Stomach smooth muscle (tissue), 2 donors: ENCODE data around the gene CCN2.
"Not testable (repeated sequence)": the region's sequence is repeated elsewhere in the genome, so short reads cannot be mapped to it uniquely, and the experiment has no call there.

Experiments
- H3K27ac ChIP-seq: one replicate; pipeline ENCODE4 v1.7.0; 2013; ENCODE audit warnings: mild to moderate bottlenecking, low read length, inconsistent platforms
- H3K27me3 ChIP-seq, 2 donors: one replicate each; pipeline ENCODE4 v1.7.0; 2013; ENCODE audit warnings: low read length in 2 of 2; ENCODE audit not compliant: insufficient read depth in 2 of 2, control insufficient read depth in 1 of 2
- H3K36me3 ChIP-seq, 2 donors: one replicate each; pipeline ENCODE4 v1.7.0; 2013; ENCODE audit warnings: low read length in 2 of 2; ENCODE audit not compliant: control insufficient read depth in 2 of 2, insufficient read depth in 2 of 2
- H3K4me1 ChIP-seq: one replicate; pipeline ENCODE4 v1.7.0; 2013; ENCODE audit warnings: low read length; ENCODE audit not compliant: control insufficient read depth, insufficient read depth
- H3K4me3 ChIP-seq, 2 donors: one replicate each; pipeline ENCODE4 v1.7.0; 2013; ENCODE audit warnings: low read length in 2 of 2
- H3K9ac ChIP-seq, 2 donors: one replicate each; pipeline ENCODE4 v1.7.0; 2013; ENCODE audit warnings: low read length in 2 of 2, mild to moderate bottlenecking in 1 of 2
- H3K9me3 ChIP-seq, 2 donors: one replicate each; pipeline ENCODE4 v1.7.0; 2013; ENCODE audit warnings: low read length in 2 of 2; ENCODE audit not compliant: control insufficient read depth in 2 of 2
- donor health status: healthy.
- donor health status: Pancreatic carcinoma.

Gene CCN2

DNA sequence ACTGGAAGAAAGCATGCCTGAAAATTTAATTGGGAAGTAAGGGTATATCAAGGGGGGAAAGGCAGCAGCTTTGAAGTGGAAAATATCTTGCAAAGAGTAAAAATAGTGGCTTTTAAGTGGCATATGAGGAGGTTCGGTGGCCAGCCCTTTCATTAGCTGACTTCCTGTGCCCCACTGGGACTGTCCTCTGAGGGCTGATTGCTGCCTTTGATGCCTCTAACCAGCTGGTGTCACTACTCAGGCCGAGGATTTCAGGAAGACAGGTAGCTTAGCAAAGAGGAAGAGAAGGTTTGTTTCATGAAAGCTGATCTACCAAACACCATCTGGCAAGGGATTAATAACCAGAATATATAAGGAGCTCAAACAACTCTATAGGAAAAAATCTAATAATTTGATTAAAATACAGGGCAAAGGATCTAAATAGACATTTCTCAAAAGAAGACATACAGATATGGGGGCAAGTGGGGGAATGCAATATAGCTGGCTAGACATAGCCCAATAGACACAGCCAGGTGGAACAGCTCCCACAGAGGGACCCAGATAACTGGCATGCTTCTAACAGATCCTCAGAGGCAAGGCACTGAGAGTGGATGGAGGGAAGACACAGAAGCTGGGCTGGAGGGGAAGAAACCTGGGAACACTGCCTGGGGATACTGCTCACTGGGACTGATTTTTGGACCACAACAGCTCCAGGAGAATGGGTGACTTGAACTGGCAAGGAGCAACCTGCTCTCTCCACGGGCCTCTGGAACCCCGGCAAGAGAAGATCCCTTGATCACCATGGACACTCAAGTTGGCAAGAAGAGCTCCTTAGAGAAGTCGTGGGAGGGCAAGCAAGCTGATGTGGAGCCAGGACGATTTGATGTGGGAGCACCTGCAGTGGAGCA, 33.2 kb downstream of the CCN2 start:
- Histone ChIP-seq H3K9me3 (peaks cover 3 to 4% of the 10 kb centered on the region in 2 donors), H3K27me3 (no peaks in the 10 kb centered on the region), H3K4me3 (no peak overlapping the region), H3K9ac (no peak overlapping the region), H3K36me3 (no peaks in the 10 kb centered on the region), H3K4me1 (no peaks in the 10 kb centered on the region), H3K27ac (no peak overlapping the region)

DNA sequence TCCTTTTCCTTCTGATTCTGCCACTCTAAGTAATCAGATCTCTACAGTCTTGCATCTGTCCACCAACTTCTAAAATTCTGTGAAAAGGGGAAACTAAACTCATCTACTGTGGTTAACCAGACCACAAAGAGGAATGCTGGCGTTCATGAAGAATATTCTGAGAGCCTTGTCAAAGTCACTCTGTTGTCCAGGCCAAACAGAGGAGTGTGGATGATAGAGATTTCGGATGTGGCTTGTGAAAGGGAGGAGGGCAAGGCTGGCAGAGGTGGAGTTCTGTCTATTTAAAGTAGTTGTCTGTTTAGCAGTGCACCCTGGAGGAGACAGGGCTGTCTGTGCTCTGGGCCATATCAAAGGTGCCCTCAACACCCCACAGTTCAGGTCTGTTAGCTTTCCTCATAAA, 33.9 kb downstream of the CCN2 start:
- Histone ChIP-seq H3K27ac (no peak overlapping the region), H3K27me3 (no peaks in the 10 kb centered on the region), H3K9me3 (peaks cover 0 to 4% of the 10 kb centered on the region in 2 donors), H3K4me1 (no peaks in the 10 kb centered on the region), H3K4me3 (no peak overlapping the region), H3K36me3 (no peaks in the 10 kb centered on the region), H3K9ac (no peak overlapping the region)

DNA sequence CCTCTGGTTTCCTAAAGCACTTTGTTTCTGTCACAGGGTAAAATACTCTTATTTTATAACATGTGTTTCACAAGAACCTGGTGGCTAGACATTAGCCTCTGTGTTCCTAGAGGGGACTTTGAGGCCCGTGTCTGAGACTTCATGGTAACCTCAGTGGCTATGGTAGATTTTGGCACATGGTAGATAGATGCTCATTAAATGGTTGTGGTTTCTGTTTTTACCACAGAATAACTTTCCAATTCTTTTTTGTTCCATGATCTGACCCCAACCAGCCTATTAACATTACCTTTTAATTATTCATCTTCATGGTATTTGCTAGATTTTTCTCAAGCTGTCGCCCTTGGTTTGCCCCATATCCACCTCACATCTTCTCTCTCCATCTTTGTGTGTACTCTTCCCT, 34.3 kb downstream of the CCN2 start:
- no peak overlapping the region for H3K27ac ChIP-seq
- no peaks in the 10 kb centered on the region for H3K36me3 ChIP-seq
- no peak overlapping the region for H3K9ac ChIP-seq
- no peak overlapping the region for H3K4me3 ChIP-seq
- H3K27me3 ChIP-seq = no peaks in the 10 kb centered on the region
- no peaks in the 10 kb centered on the region for H3K9me3 ChIP-seq
- no peaks in the 10 kb centered on the region for H3K4me1 ChIP-seq

DNA sequence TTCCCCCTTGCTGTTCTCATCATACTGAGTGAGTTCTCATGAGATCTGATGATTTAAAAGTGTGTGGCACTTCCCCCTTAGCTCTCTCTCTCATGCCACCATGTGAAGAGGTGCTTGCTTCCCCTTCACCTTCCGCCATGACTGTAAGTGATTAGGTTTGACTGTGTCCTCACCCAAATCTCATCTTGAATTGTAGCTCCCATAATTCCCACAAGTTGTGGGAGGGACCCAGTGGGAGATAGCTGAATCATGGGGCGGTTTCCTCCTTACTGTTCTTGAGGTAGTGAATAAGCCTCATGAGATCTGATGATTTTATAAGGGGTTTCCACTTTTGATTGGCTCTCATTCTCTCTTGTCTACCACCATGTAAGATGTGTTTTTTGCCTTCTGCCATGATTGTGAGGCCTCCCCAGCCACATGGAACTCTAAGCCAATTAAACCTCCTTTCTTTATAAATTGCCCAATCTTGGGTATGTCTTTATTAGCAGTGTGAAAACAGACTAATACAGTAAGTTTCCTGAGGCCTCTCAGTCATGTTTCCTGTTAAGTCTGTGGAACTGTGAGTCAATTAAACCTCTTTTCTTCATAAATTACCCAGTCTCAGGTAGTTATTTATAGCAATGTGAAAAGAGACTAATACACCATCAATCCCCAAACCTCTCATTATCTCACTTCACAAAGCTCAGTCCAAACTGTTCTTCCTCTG, 34.9 kb downstream of the CCN2 start:
- not testable (repeated sequence) for H3K9ac ChIP-seq, H3K27me3 ChIP-seq, H3K4me3 ChIP-seq, H3K27ac ChIP-seq, H3K9me3 ChIP-seq, H3K36me3 ChIP-seq, H3K4me1 ChIP-seq

DNA sequence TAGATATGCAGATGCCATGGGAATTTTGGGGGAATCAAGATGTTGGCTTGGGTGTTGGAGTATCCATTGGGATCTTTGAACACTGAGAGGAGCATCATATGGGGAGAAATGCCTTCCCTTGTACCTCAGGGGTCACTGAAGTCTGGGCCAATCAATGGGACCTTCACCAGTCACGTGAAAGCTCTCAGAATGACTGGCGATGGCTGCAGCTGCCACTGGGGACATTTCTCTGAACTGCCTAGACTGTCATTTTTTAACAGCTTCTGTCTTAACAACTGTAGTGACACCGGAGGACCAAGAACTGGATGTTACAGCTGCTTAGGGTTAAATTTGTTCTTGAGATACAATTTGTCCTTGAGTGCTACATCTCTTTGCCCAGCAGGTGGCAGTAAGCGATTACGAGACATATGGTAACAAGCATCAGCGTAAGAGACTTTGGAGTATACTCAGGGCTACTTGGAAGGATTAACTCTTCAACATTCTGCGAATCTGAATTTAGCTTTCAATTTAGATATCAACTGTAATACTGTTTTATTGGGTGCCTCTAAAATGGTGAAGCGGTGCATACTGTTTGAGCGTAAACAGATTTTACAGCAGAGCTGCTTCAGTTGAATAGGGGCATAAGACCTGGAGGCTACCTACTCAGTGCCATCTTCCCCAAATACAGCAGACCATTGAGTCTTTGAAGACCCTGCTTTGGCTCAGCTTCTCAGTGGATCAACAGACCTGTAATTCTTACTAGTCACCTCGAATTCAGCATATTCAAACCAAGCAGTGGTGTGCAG, 36.0 kb downstream of the CCN2 start:
- no peaks in the 10 kb centered on the region for H3K27me3 ChIP-seq
- H3K9me3 ChIP-seq = no peaks in the 10 kb centered on the region
- H3K27ac ChIP-seq = no peak overlapping the region
- H3K4me1 ChIP-seq = no peaks in the 10 kb centered on the region
- no peaks in the 10 kb centered on the region for H3K36me3 ChIP-seq
- H3K4me3 ChIP-seq = no peak overlapping the region
- no peak overlapping the region for H3K9ac ChIP-seq

DNA sequence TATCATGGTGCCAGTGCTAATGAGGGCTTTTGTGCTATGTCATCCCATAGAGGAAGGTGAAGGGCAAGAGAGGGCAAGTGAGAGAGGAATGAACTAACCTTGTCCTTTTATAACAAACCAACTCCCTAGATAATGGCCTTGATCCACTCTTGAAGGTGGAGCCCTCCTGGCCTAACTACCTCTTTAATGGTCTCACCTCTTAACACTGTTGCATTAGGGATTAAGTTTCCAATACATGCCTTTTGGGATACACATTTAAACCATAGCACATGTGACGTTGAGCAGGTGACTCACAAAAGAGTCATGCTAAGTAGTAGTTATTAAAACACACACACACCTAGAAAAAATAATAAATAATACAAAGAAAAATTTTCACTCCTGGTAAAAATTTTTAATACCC, 36.9 kb downstream of the CCN2 start:
- H3K27me3 ChIP-seq = no peaks in the 10 kb centered on the region
- H3K9ac ChIP-seq = no peak overlapping the region
- H3K36me3 ChIP-seq = no peaks in the 10 kb centered on the region
- no peaks in the 10 kb centered on the region for H3K9me3 ChIP-seq
- no peak overlapping the region for H3K4me3 ChIP-seq
- no peak overlapping the region for H3K27ac ChIP-seq
- no peaks in the 10 kb centered on the region for H3K4me1 ChIP-seq

DNA sequence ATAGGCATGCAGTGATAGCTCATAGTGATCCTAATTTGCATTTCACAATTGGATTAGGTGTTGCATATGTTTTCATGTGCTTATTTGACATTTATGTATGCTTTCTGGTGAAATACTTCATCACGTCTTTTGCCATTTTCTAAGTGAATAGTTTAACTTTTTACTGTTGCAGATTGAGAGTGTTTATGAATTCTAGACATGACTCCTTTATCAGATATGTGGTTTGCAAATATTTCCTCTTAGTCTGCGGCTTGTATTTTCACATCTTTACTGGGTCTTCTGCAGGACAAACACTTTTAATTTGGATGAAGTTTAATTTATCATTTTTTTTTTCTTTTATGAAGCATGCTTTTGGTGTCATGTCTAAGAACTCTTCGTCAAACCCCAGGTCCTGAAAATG, 39.2 kb downstream of the CCN2 start:
- Histone ChIP-seq H3K9ac (no peak overlapping the region), H3K36me3 (no peaks in the 10 kb centered on the region), H3K27me3 (no peaks in the 10 kb centered on the region), H3K9me3 (no peaks in the 10 kb centered on the region), H3K4me1 (no peaks in the 10 kb centered on the region), H3K4me3 (no peak overlapping the region), H3K27ac (no peak overlapping the region)

DNA sequence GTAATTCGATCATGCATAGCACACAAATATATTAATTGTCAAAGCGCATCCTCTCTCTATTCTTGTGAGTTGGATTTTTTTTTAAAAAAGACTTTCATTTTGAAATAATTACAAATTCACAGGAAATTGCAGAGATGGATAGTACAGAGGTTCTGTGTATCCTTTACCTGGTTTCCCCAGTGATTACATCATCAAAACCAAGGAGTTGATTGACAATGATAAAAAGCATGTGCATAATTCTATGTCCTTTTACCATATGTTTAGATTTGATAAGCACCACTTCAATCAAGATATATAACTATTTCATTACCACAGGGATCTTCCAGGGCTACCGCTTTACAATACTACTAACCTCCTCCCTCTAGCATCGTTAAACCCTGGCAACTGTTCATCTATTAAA, 40.2 kb downstream of the CCN2 start:
- H3K4me1 ChIP-seq = no peaks in the 10 kb centered on the region
- H3K27me3 ChIP-seq = no peaks in the 10 kb centered on the region
- no peak overlapping the region for H3K4me3 ChIP-seq
- no peak overlapping the region for H3K27ac ChIP-seq
- no peaks in the 10 kb centered on the region for H3K36me3 ChIP-seq
- H3K9me3 ChIP-seq = no peaks in the 10 kb centered on the region
- H3K9ac ChIP-seq = no peak overlapping the region

DNA sequence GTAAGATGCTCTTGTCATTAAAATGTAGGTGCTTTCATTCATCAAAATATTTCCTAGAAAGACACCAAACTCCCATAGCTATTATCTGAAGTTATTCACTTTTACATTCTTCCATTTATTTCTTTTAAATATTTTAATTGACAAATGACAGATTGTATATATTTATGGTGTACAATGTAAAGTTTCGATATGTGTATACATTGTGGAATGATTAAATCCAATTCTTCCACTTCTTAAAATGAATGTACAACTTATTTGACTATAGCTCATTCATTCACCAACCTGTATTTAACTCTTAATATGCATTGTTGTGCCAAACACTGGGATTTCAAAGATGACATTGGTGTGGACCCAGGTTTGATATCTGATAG, 41.0 kb downstream of the CCN2 start:
- H3K9ac ChIP-seq = no peak overlapping the region
- no peaks in the 10 kb centered on the region for H3K4me1 ChIP-seq
- H3K4me3 ChIP-seq = no peak overlapping the region
- H3K36me3 ChIP-seq = no peaks in the 10 kb centered on the region
- H3K27me3 ChIP-seq = no peaks in the 10 kb centered on the region
- no peak overlapping the region for H3K27ac ChIP-seq
- H3K9me3 ChIP-seq = no peaks in the 10 kb centered on the region

DNA sequence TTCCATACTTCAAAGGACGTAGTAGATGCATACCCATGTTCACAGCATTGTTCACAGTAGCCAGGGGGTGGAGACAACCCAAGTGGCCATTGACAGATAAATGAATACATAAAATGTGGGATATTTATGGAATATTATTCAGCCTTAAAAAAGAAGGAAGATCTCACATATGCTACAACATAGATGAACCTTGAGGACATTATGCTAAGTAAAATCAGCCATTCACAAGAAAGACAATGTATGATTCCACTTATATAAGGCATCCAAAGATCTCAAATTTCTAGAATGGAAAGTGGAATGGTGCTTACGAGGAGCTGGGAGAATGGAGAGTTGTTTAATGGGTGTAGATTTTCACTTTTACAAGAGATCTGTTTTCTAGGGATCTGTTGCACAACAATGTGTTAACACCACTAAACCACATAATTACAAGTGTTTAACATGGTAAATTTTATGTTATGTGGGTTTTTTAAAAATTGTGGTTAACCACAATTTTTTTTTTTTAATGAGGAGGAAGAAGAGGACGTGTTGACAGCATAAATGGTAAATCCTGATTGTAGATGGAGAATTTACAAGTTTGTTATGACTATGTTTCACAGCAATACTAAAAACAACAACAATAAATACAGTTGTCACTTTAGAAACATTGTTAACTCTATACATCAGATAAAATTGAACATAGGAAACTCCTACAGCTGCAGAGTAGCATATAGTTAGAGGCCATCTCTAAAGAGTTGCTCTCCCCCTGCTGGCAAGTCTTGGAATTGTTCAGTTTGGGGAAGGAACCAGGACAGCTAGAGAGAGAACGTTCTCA, 41.6 kb downstream of the CCN2 start:
- Histone ChIP-seq H3K9me3 (no peaks in the 10 kb centered on the region), H3K9ac (no peak overlapping the region), H3K27ac (no peak overlapping the region), H3K4me1 (no peaks in the 10 kb centered on the region), H3K4me3 (no peak overlapping the region), H3K36me3 (no peaks in the 10 kb centered on the region), H3K27me3 (no peaks in the 10 kb centered on the region)
